T1000 (cell line): ENCODE results near the gene RERE.
A peak's percentile ranks its signal among the peaks of the same experiment; 100 is the strongest.

Experiments
- DNase-seq: peaks from one replicate; lab custom pipeline; 2025; ENCODE audit warnings: mixed read lengths; lab: John Stamatoyannopoulos, UW

RERE gene

GRCh38 chr1:8349473-8349865, 468.0 kb downstream of the RERE start:
- no peak for DNase-seq

- peak; percentile 48 for DNase-seq
These were observed 468.5 kb downstream of the RERE start for GRCh38 chr1:8348777-8349472.

- no peak for DNase-seq
These were observed 469.2 kb downstream of the RERE start for GRCh38 chr1:8348047-8348776.

GRCh38 chr1:8347635-8348034, 469.8 kb downstream of the RERE start:
- no peak for DNase-seq

GRCh38 chr1:8345621-8346415, 471.6 kb downstream of the RERE start:
- no peak for DNase-seq

GRCh38 chr1:8344893-8345507, 472.4 kb downstream of the RERE start:
- no peak for DNase-seq

GRCh38 chr1:8343464-8344001, 473.9 kb downstream of the RERE start:
- peak; percentile 80 for DNase-seq

GRCh38 chr1:8343044-8343443, 474.4 kb downstream of the RERE start:
- no peak for DNase-seq

- DNase-seq: no peak
These were observed 475.1 kb downstream of the RERE start for GRCh38 chr1:8342325-8342724.

- DNase-seq: no peak
These were observed 477.0 kb downstream of the RERE start for GRCh38 chr1:8340448-8340847.

GRCh38 chr1:8339203-8339600, 478.2 kb downstream of the RERE start:
- DNase-seq: no peak

- no peak for DNase-seq
These were observed 478.8 kb downstream of the RERE start for GRCh38 chr1:8338526-8339202.

- no peak for DNase-seq
These were observed 479.5 kb downstream of the RERE start for GRCh38 chr1:8337776-8338525.

GRCh38 chr1:8335246-8335645, 482.2 kb downstream of the RERE start:
- no peak for DNase-seq

- DNase-seq: no peak
These were observed 483.2 kb downstream of the RERE start for GRCh38 chr1:8334106-8334851.

- no peak for DNase-seq
These were observed 484.0 kb downstream of the RERE start for GRCh38 chr1:8333246-8333987.

GRCh38 chr1:8332806-8333205, 484.6 kb downstream of the RERE start:
- DNase-seq: no peak

GRCh38 chr1:8330271-8331125, 486.9 kb downstream of the RERE start:
- no peak for DNase-seq
